Posterior cingulate gyrus (tissue), 11 donors: ENCODE measurements around the gene PGA3.
A peak's percentile ranks its signal among the peaks of the same experiment; 100 is the strongest.
"Not testable (repeated sequence)": the region's sequence is repeated elsewhere in the genome, so short reads cannot be mapped to it uniquely, and the experiment has no call there.

Source experiments
- DNase-seq, 10 donors: peaks; one replicate each; pipeline versions ENCODE4 v3.0.0 to v3.0.0-alpha.2; 2020 to 2021; ENCODE audit warnings: mixed read lengths in 3 of 10
- intact Hi-C: fragments of 100-400 bp; cut with DNase I; formaldehyde crosslinking; loops from one replicate; pipeline ENCODE4 v1.15.1; 2023

The PGA3 gene

DNA sequence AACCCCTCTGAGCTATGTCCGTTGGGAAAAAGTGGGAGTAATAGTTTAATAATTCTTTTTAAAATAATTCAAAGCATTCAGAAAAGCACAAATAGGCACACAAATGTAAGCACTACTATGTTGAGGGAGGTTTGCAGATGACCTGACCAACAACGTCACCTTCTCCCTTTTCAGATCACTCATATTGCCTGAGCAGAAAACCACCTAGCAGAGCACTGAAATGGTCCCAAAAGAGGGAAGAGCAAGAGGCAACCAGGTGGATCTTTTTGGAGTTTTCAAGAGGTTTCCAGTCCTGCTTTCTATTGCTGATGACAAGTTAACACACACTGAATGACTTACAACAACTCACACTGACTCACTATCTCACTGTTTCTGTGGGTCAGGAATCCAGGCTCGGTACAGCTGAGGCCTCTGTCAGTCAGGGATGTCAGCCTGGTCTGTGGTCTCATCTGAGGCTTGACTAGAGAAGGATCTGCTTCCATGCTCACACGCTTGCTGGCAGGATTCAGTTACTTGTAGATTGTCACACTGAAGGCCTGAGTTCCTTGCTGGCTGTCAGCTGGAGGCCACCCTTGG lies 4.3 kb upstream of the PGA3 start:
- intact Hi-C loops: no loop called here
- DNase-seq: no peak

DNA sequence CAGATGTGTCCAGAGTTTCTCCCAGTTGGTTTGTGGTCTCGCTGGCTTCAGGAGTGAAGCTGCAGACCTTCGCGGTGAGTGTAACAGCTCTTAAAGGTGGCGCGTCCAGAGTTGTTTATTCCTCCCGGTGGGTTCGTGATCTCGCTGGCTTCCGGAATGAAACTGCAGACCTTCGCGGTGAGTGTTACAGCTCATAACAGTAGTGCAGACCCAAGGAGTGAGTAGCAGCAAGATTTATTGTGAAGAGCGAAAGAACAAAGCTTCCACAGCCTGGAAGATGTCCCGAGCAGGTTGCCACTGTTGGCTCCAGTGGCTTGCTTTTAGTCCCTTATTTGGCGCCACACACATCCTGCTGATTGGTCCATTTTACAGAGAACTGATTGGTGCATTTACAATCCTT lies 1.8 kb upstream of the PGA3 start:
- DNase-seq: no peak
- intact Hi-C loops: no loop called here

DNA sequence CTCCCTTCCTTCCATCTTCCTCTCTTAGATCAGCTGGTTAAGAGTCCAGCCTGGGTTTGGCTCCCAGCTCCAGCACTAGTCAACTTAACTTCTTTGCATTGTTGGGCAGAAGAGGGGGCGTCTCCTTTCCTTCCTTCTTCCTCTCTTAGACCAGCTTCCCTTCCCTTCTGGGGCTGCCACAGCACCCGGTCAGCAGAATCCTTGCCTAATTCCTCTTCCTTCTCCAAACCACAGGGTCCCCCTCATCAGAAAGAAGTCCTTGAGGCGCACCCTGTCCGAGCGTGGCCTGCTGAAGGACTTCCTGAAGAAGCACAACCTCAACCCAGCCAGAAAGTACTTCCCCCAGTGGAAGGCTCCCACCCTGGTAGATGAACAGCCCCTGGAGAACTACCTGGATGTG lies 558 bp downstream of the PGA3 start:
- DNase-seq, intact Hi-C loops: not testable (repeated sequence)

DNA sequence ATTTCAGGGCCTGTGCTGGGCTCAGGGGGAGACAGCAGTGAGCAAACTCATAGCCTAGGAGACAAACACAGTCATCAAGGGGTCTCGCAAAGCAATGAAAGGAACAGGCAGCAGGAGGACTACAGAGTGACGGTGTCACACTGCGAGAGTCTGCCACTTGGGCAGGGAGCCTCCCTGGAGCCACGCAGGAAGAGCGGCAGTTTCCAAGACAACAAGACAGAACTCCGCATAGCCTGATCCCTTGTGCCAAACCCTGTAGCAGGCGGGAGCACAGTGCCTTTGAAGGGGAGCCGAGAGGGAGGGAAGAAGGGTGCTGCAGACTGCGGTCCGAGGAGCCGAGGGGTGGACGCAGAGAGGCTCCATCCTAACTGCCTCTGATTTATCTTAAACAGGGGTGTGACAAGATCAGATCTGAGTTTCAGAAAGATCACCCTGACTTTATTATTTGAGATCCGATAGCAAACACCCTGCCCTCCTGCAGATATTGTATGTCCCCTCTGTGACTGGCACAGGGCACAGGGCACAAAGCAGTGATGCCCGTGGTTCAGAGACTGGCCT lies 1.3 kb downstream of the PGA3 start:
- peak in 3 of 10 donors; percentile 28 to 84 (median 47) for DNase-seq
- intact Hi-C loops: not testable (repeated sequence)

DNA sequence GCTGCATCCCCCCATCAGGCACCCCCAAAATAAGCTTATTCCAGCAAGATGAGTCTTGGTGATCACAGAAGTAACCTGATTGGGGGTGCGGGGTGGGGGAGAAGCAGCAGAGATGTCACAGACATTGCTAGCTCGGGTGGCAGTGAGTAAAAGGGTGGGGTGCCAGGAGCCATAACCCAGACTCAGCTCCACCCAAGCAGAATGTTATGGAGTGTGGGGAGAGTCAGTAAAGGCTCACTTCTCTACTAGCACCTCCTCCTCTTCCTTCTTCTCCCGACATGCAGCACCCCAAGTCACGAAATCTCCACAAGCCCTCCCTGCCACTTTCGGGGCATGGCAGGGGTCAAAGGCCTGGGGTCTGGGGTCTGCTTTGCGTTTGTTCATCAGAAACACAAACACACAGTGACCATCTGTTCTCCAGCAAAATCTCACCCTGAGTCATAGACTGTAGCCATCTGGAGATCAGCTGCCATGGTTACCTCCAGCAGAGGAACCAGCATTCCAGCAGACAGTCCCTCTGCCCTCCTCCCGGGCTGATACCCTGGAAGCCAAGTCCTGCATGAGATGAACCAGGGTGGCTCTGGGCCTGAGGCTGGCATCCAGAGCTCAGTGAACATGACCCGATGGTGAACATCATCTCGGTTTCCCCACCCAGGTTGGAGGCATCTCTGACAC lies 4.5 kb downstream of the PGA3 start:
- intact Hi-C loops, DNase-seq: not testable (repeated sequence)

DNA sequence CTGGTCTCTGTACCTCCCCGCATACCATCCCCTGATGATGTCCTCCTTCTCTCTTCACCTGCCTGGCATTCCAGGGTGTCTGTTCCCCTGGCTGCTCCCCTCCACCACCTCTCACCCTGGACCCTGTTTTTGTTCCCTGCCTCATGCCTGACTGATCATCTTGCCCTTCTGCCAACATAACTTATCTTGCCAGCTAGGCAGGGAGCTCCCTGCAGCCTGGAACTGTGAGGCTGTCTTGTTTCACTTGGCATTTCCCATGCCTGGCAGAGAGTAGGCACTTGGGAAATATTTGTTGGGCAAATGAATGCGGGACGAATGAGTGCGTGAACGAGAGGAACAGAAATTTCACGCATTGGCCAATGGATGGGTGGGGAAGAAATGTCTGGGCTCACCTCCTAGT lies 7.3 kb downstream of the PGA3 start:
- intact Hi-C loops, DNase-seq: not testable (repeated sequence)

DNA sequence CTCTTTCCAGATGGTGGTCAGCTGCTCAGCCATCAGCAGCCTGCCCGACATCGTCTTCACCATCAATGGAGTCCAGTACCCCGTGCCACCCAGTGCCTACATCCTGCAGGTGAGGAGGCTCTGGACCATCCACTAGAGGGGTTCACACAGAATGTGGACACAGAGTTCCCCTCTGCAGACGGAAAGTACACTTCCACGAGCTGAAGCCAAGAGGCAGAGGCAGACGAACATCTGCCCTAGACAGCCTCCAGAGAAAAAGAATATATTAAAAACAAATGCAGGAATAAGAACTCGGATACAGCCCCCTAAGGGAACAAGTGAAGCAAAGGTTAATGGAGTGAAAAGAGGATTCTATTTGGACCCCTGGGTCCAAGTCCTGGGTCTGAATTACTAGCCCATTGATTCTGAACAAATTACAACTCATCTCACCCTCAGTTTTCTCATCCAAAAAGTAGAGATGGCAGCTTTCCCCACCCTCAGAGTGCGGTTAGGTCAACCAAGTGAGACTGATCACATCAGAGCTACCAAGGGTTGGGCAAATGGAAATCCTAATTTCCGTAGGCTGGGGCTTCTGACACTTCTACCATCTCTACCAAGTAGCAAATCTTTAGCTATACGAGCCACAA lies 8.1 kb downstream of the PGA3 start:
- DNase-seq, intact Hi-C loops: not testable (repeated sequence)

DNA sequence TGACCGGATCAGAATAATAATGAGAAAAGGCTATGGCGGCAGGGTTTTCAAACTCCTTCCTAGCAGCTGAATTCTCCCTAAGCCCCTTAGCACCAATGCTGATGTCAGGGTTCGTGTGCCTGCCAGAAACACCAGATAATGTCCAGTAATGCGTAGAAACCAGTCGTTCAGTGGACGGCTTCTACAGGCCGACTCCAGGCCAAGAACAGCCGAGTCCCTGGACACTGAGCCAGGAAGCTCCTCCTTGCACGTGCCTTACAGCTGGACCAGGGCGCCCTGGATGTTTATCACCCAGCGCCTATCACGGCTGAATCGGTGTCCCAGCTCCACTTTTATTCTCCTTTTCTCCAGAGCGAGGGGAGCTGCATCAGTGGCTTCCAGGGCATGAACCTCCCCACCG lies 8.9 kb downstream of the PGA3 start:
- DNase-seq, intact Hi-C loops: not testable (repeated sequence)

DNA sequence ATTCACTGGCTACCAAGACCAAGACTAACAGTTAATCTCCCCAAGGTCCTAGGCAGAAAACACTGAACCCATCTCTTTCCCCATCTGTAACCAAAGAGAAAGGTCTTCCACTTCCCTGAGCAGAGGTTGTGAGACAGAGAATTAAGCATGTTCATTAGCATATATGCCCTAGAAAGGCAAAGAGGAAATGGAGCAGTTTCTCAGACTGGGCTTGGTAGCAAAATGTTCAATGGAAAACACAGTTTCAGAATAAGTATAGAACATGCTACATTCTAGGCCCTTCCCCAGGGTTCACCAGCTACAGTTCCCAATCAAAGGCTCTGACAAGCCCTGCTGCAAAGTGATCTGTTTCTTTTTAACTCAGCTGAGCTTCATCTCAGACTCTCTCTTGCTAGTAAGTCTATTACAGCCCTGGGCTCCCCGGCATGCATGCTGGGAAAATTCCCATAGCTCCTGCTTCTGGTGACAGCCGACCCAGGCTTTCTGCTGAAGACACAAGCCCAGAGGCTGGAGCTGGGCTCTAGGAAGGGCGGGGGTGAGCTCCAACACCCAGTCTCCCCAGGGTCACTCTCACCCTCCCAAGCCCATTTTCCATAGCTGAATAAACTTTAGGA lies 10.5 kb downstream of the PGA3 start:
- DNase-seq, intact Hi-C loops: not testable (repeated sequence)

DNA sequence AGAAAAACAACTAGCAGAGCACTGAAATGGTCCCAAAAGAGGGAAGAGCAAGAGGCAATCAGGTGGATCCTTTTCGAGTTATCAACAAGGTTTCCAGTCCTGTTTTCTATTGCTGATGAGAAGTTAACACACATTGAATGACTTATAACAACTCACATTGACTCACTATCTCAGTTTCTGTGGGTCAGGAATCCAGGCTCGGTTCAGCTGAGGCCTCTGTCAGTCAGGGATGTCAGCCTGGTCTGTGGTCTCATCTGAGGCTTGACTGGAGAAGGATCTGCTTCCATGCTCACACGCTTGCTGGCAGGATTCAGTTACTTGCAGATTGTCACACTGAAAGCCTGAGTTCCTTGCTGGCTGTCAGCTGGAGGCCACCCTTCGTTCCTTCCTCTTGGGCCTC lies 15.0 kb downstream of the PGA3 start:
- intact Hi-C loops, DNase-seq: not testable (repeated sequence)

DNA sequence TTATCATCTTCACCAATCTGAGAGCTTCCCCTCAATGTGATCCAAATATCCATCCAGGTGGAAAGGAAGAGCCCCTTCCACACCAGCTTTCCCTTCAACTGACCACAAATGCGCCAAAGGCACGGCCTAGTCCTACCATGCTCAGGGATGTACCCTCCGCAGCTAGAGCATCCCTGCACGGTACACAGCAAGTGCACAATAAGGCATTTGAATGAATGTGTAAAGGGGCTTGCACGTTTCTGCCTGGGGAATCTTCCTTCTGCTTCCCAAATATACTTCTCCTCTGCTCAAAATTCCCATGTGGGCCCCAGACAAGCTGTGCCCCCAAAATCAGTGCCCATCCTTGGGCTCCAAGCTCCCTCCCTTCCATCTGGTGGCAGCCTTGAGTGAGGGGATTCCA lies 15.7 kb downstream of the PGA3 start:
- intact Hi-C loops: not testable (repeated sequence)
- peak in 1 of 10 donors; percentile 59 for DNase-seq

DNA sequence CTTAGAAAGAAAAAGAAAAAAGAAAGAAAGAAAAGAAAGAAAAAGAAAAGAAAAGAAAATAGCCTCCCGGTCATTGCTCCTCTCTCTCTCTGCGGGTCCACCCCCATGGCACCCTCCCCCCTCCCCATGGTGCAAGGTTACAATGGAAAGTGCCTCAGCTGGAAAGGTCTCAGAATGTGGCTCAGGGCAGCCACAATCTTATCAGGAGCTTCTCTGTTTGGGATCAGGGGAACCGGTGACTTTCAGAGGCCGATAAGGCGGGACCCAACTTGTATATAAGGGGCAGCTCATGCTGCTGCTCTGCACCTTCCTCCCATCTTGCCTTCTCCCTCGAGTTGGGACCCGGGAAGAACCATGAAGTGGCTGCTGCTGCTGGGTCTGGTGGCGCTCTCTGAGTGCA lies 18.7 kb downstream of the PGA3 start, which contains the start of gene PGA4:
TSS of gene PGA4 (plus strand) at position 301 of the 400 bp plus-strand sequence. CDS start at position 355, 54 bp downstream.
- DNase-seq, intact Hi-C loops: not testable (repeated sequence)

DNA sequence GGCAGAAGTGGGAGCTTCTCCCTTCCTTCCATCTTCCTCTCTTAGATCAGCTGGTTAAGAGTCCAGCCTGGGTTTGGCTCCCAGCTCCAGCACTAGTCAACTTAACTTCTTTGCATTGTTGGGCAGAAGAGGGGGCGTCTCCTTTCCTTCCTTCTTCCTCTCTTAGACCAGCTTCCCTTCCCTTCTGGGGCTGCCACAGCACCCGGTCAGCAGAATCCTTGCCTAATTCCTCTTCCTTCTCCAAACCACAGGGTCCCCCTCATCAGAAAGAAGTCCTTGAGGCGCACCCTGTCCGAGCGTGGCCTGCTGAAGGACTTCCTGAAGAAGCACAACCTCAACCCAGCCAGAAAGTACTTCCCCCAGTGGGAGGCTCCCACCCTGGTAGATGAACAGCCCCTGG lies 19.4 kb downstream of the PGA3 start:
- intact Hi-C loops, DNase-seq: not testable (repeated sequence)

DNA sequence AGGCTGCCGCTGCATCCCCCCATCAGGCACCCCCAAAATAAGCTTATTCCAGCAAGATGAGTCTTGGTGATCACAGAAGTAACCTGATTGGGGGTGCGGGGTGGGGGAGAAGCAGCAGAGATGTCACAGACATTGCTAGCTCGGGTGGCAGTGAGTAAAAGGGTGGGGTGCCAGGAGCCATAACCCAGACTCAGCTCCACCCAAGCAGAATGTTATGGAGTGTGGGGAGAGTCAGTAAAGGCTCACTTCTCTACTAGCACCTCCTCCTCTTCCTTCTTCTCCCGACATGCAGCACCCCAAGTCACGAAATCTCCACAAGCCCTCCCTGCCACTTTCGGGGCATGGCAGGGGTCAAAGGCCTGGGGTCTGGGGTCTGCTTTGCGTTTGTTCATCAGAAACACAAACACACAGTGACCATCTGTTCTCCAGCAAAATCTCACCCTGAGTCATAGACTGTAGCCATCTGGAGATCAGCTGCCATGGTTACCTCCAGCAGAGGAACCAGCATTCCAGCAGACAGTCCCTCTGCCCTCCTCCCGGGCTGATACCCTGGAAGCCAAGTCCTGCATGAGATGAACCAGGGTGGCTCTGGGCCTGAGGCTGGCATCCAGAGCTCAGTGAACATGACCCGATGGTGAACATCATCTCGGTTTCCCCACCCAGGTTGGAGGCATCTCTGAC lies 23.3 kb downstream of the PGA3 start:
- intact Hi-C loops: not testable (repeated sequence)

DNA sequence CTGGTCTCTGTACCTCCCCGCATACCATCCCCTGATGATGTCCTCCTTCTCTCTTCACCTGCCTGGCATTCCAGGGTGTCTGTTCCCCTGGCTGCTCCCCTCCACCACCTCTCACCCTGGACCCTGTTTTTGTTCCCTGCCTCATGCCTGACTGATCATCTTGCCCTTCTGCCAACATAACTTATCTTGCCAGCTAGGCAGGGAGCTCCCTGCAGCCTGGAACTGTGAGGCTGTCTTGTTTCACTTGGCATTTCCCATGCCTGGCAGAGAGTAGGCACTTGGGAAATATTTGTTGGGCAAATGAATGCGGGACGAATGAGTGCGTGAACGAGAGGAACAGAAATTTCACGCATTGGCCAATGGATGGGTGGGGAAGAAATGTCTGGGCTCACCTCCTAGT lies 26.1 kb downstream of the PGA3 start:
- intact Hi-C loops, DNase-seq: not testable (repeated sequence)

More for the DNA sequence above, 23.3 kb downstream of the PGA3 start:
- not testable (repeated sequence) for DNase-seq

DNA sequence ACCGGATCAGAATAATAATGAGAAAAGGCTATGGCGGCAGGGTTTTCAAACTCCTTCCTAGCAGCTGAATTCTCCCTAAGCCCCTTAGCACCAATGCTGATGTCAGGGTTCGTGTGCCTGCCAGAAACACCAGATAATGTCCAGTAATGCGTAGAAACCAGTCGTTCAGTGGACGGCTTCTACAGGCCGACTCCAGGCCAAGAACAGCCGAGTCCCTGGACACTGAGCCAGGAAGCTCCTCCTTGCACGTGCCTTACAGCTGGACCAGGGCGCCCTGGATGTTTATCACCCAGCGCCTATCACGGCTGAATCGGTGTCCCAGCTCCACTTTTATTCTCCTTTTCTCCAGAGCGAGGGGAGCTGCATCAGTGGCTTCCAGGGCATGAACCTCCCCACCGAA lies 27.7 kb downstream of the PGA3 start:
- DNase-seq, intact Hi-C loops: not testable (repeated sequence)

DNA sequence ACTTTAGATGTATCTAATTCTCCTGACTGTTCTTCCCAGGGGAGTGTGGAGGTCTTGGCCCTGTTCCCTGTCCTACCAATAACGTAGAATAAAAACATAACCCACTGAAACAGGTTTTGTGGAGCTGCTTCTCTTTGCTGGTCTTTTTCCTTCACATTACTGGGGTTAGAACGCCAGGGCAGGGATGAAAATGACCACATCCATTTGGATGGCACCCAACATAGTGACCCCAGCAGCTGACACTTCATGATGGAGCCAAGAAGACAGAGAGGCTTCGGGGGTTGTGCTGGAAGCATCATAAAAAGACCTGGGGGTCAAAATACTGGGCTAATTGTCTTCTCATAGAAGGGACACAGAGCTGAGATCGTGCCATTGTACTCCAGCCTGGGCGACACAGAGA lies 28.3 kb downstream of the PGA3 start:
- intact Hi-C loops, DNase-seq: not testable (repeated sequence)

DNA sequence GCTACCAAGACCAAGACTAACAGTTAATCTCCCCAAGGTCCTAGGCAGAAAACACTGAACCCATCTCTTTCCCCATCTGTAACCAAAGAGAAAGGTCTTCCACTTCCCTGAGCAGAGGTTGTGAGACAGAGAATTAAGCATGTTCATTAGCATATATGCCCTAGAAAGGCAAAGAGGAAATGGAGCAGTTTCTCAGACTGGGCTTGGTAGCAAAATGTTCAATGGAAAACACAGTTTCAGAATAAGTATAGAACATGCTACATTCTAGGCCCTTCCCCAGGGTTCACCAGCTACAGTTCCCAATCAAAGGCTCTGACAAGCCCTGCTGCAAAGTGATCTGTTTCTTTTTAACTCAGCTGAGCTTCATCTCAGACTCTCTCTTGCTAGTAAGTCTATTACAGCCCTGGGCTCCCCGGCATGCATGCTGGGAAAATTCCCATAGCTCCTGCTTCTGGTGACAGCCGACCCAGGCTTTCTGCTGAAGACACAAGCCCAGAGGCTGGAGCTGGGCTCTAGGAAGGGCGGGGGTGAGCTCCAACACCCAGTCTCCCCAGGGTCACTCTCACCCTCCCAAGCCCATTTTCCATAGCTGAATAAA lies 29.3 kb downstream of the PGA3 start:
- DNase-seq, intact Hi-C loops: not testable (repeated sequence)

DNA sequence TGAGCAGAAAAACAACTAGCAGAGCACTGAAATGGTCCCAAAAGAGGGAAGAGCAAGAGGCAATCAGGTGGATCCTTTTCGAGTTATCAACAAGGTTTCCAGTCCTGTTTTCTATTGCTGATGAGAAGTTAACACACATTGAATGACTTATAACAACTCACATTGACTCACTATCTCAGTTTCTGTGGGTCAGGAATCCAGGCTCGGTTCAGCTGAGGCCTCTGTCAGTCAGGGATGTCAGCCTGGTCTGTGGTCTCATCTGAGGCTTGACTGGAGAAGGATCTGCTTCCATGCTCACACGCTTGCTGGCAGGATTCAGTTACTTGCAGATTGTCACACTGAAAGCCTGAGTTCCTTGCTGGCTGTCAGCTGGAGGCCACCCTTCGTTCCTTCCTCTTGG lies 33.8 kb downstream of the PGA3 start:
- intact Hi-C loops, DNase-seq: not testable (repeated sequence)

DNA sequence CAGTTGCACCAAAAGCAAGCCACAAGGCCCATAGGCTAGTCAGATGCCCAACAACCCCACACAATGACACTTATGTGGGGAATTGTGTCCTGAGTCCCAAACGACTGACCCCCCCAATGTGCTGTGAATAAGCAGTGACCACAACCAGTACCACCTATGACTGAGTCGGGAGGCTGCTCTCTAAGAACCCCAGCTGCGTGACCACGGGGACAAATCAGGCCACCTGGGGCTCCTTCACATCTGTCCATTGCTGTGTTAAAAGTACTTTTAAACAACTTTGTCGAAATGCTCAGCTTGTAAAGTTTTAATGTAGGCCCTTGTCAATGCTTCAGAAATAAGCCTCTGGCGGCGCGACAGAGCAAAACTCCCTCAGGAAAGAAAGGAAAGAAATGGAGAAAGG lies 37.0 kb downstream of the PGA3 start:
- peak in 3 of 10 donors; percentile 2 to 30 (median 25) for DNase-seq
- intact Hi-C loops: not testable (repeated sequence)
